Measurements from ENCODE around the gene FGGY. TPM values are rescaled to one million over a fixed set of nuclear protein-coding genes. Genes with fewer than 3 reads are reported as not detected.

FGGY gene
- total and polyA plus RNA-seq, 2 donors (not counting 3 experiments of a cell fraction or from before 2014, with no cell fraction given), result 5.6 to 6.4 TPM

- dilution Hi-C loops (cut with MboI; ENCODE audit: extremely low pct_ligation_motif_present, low sequenced_read_pairs), result no loop called here
- FAIRE-seq, result no peak
- no TSS peak for BruUV-seq (replicated peaks)
- no peaks in the 10 kb centered on the region for H3K9me1 ChIP-seq (replicated peaks; ENCODE audit: control insufficient read depth, extremely low read depth, insufficient read depth, low read length)
- no peaks in the 10 kb centered on the region for H3K36me3 ChIP-seq (ENCODE audit: control insufficient read depth in 2 of 2, extremely low read depth in 1 of 2, insufficient read depth in 2 of 2, low read length in 2 of 2)
- no peak for DNase-seq (ENCODE audit: low read depth, low spot score)
- TF ChIP-seq POLR2A (IDR thresholded peaks at IDR 0.05; ENCODE audit: low read depth, low read length) (no peak), EZH2 (IDR thresholded peaks at IDR 0.05; ENCODE audit: borderline replicate concordance, low read depth, low read length, severe bottlenecking) (no peak), MYC (IDR thresholded peaks at IDR 0.05; ENCODE audit: low read depth, low read length) (no peak), FOS (IDR thresholded peaks at IDR 0.05; ENCODE audit: borderline replicate concordance, insufficient read depth, low read length) (no peak), POLR2AphosphoS5 (IDR thresholded peaks at IDR 0.05; ENCODE audit: insufficient read depth, low read depth, low read length) (no peak), CTCF (IDR thresholded peaks at IDR 0.05; ENCODE audit: extremely low read depth in 1 of 2, insufficient read depth in 1 of 2, low read depth in 1 of 2, low read length in 2 of 2) (no peak), JUN (IDR thresholded peaks at IDR 0.05; ENCODE audit: borderline replicate concordance, insufficient read depth, insufficient read length, low read depth) (no peak), GATA2 (IDR thresholded peaks at IDR 0.05; ENCODE audit: insufficient read depth, insufficient read length, low read depth, low read length) (no peak)
- TF ChIP-seq, protein P1, sequence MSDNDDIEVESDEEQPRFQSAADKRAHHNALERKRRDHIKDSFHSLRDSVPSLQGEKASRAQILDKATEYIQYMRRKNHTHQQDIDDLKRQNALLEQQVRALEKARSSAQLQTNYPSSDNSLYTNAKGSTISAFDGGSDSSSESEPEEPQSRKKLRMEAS (IDR thresholded peaks at IDR 0.05; ENCODE audit: insufficient read depth, insufficient read length), result no peak
- H3K4me1 ChIP-seq (ENCODE audit: control insufficient read depth, extremely low read depth, insufficient read depth, low read length), result no peaks in the 10 kb centered on the region
- POLR2A ChIA-PET, result no interaction called here
- intact Hi-C loops (cut with micrococcal nuclease), result no loop called here
- H2AFZ ChIP-seq (ENCODE audit: low read depth, low read length), result no peak overlapping the region
- CTCF ChIA-PET, result no interaction called here
- H3K9ac ChIP-seq (replicated peaks; ENCODE audit: extremely low read depth, insufficient read depth, low read length), result no peak overlapping the region
- H3K27me3 ChIP-seq (ENCODE audit: control insufficient read depth in 2 of 2, insufficient read depth in 2 of 2, low read length in 2 of 2), result no peaks in the 10 kb centered on the region
- H3K4me3 ChIP-seq (replicated peaks in 1 of 3; ENCODE audit: insufficient read depth in 1 of 3, low read depth in 1 of 3, low read length in 3 of 3), result no peak overlapping the region
- H3K9me3 ChIP-seq (replicated peaks; ENCODE audit: control insufficient read depth, insufficient read depth, low read length), result no peaks in the 10 kb centered on the region
- no peaks in the 10 kb centered on the region for H3K79me2 ChIP-seq (ENCODE audit: control insufficient read depth, insufficient read depth, low read length)
- H4K20me1 ChIP-seq (replicated peaks; ENCODE audit: control insufficient read depth, extremely low read depth, insufficient read depth, low read length), result no peaks in the 10 kb centered on the region
- no peak overlapping the region for H3K27ac ChIP-seq (ENCODE audit: insufficient read depth, low read depth, low read length)
- H3K4me2 ChIP-seq (ENCODE audit: insufficient read depth, low read length), result no peak overlapping the region
Measured at GRCh38 chr1:59415286-59415850, 118.5 kb downstream of the FGGY start.

All from endothelial cell of umbilical vein (primary cell).